Neutrophil (primary cell): ENCODE data around the gene FAM237B.
A peak's percentile ranks its signal among the peaks of the same experiment; 100 is the strongest.

Experiments
- H3K27ac ChIP-seq: fragments of 200-600 bp; sonication (generic); 2 replicates; pipeline ENCODE4 v1.5.1; 2016; ENCODE audit warnings: mild to moderate bottlenecking, moderate library complexity
- H3K27me3 ChIP-seq: fragments of 200-600 bp; sonication (generic); 2 replicates; pipeline ENCODE4 v1.6.0; 2016; ENCODE audit warnings: mild to moderate bottlenecking
- H3K36me3 ChIP-seq: fragments of 200-600 bp; sonication (generic); 2 replicates; pipeline ENCODE4 v1.5.1; 2017
- H3K4me1 ChIP-seq, 2 experiments: fragments of 200-600 bp in 1 of 2; sonication (generic) in 1 of 2; 1 replicate in 1 of 2; 2 replicates in 1 of 2; pipeline versions ENCODE4 v1.5.1 to v1.6.1; 2013 to 2016; ENCODE audit warnings: low read depth in 1 of 2, low read length in 1 of 2, mild to moderate bottlenecking in 1 of 2, moderate library complexity in 1 of 2; ENCODE audit not compliant: control insufficient read depth in 1 of 2, insufficient read depth in 1 of 2
- H3K4me3 ChIP-seq, 2 experiments: fragments of 200-600 bp in 1 of 2; sonication (generic) in 1 of 2; 1 replicate in 1 of 2; 2 replicates in 1 of 2; pipeline ENCODE4 v1.5.1; 2013 to 2016; ENCODE audit warnings: low read depth in 1 of 2, low read length in 1 of 2, mild to moderate bottlenecking in 1 of 2, moderate library complexity in 1 of 2
- H3K9me3 ChIP-seq: fragments of 200-600 bp; sonication (generic); 2 replicates; pipeline ENCODE4 v1.5.1; 2016
- CTCF ChIP-seq: fragments of 200-600 bp; sonication (generic); IDR thresholded peaks from 2 replicates; pipeline ENCODE4 v1.5.1; 2016; ENCODE audit warnings: antibody characterized with exemption

Gene FAM237B

GRCh38 chr7:90309872-90310271 lies 11.2 kb downstream of the FAM237B start:
- Histone ChIP-seq H3K4me1 (no peaks in the 10 kb centered on the region), H3K27ac (no peak overlapping the region), H3K9me3 (no peaks in the 10 kb centered on the region), H3K4me3 (no peak overlapping the region), H3K36me3 (no peaks in the 10 kb centered on the region), H3K27me3 (peaks cover 9% of the 10 kb centered on the region)
- TF ChIP-seq CTCF: no peak

DNA sequence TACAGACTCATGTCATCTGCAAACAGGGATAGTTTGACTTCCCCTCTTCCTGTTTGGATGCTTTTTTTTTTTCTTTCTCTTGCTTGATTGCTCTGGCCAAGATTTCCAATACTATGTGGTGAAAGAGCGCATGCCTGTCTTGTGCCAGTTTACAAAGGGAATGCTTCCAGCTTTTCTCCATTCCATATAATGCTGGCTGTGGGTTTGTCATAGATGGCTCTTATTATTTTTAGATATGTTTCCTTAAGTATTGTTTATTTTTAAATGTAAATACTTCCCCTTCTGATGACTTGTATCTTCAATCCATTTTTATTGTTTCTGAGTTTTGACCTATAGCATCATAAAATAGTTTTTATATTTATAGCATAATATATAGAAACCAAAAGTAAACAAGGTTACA lies 17.9 kb downstream of the FAM237B start:
- Histone ChIP-seq H3K4me3 (no peak overlapping the region), H3K27me3 (no peaks in the 10 kb centered on the region), H3K27ac (no peak overlapping the region), H3K36me3 (no peaks in the 10 kb centered on the region), H3K9me3 (no peaks in the 10 kb centered on the region), H3K4me1 (no peaks in the 10 kb centered on the region)
- no peak for TF ChIP-seq CTCF

DNA sequence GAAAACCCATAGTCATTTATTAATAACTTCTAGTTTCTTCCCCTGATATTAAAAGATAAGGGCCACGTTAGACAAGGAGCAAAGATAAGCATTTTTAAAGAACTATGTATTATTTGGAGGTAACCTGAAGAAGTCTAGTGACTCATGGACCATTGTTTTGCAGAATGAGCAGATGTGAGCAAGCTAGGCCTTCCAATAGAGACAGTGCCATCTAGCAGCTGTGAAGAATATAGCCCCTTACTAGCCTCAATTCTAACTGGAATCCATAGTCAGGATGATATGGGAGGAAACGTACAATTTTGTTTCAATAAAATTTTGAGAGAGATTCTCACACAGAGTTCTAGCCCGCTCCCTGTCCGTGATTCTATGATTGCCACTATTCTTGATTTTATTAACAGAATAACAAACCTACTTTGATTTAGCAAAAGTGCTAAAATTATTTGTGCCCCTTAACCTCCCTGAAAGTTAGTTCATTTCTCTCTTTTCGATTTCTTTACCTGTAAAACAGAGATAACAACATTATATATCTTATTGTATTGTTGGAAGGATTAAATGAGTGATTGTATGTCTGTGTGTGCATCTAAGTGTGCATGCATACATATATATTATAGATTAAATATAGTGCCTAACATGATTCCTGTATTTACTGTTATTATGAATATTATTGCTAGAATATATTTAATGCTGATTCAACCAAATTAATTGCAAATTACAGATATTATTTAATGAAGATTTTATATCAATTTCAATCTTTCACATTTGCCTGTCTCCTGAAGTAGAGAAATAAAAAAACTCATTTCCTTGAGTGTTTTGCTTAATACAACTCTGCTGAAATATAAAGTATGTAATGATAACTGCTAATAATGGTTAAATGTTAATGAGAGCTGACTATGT lies 22.7 kb downstream of the FAM237B start:
- TF ChIP-seq CTCF: no peak
- no peaks in the 10 kb centered on the region for H3K9me3 ChIP-seq
- H3K4me3 ChIP-seq: no peak overlapping the region
- no peak overlapping the region for H3K27ac ChIP-seq
- no peaks in the 10 kb centered on the region for H3K27me3 ChIP-seq
- no peaks in the 10 kb centered on the region for H3K4me1 ChIP-seq
- no peaks in the 10 kb centered on the region for H3K36me3 ChIP-seq

- Histone ChIP-seq H3K27me3 (no peaks in the 10 kb centered on the region), H3K27ac (peak overlapping the region; percentile 58), H3K9me3 (peaks cover 5% of the 10 kb centered on the region), H3K4me3 (no peak overlapping the region), H3K4me1 (peaks cover 34 to 46% of the 10 kb centered on the region in 2 experiments), H3K36me3 (no peaks in the 10 kb centered on the region)
- no peak for TF ChIP-seq CTCF
Measured at GRCh38 chr7:90290244-90291113, 30.6 kb downstream of the FAM237B start.

DNA sequence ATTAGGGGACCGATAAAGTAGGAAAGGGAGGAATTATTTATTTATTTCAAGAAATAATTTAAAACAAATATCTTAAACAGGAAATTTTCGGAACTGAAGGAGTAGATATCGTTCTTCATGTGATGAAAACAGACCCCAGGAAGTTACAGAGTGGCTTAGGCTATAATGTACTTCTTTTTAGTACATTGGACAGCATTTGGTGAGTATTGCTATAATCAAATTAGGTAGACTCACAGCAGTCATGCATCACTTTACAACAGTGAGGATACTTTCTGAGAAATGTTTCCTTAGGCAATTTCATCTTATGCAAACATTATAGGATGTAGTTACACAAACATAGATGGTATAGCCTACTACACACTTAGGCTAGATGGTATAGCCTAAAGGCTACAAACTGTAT lies 33.0 kb downstream of the FAM237B start:
- peaks cover 5% of the 10 kb centered on the region for H3K9me3 ChIP-seq
- H3K36me3 ChIP-seq: no peaks in the 10 kb centered on the region
- no peak for TF ChIP-seq CTCF
- no peak overlapping the region for H3K4me3 ChIP-seq
- H3K4me1 ChIP-seq: peaks cover 46 to 59% of the 10 kb centered on the region in 2 experiments
- H3K27me3 ChIP-seq: no peaks in the 10 kb centered on the region
- no peak overlapping the region for H3K27ac ChIP-seq
